IPS-18c (cell line): ENCODE results near the gene NBAS.

Source experiments
- H3K4me3 ChIP-seq: 2 replicates; pipeline ENCODE4 v1.7.0; 2013; ENCODE audit warnings: low read depth, mild to moderate bottlenecking, low read length, moderate library complexity; ENCODE audit not compliant: insufficient read depth
- H3K9me3 ChIP-seq: one replicate; pipeline ENCODE4 v1.6.1; 2013; ENCODE audit warnings: mild to moderate bottlenecking, low read length, moderate library complexity; ENCODE audit not compliant: control insufficient read depth, insufficient read depth

Gene NBAS

GRCh38 chr2:15155959-15156574 is 405.1 kb downstream of the NBAS start:
- no peak overlapping the region for H3K4me3 ChIP-seq
- H3K9me3 ChIP-seq = no peaks in the 10 kb centered on the region

- no peaks in the 10 kb centered on the region for H3K9me3 ChIP-seq
- H3K4me3 ChIP-seq = no peak overlapping the region
Measured at GRCh38 chr2:15154297-15154696, 406.8 kb downstream of the NBAS start.

GRCh38 chr2:15152382-15152781 is 408.8 kb downstream of the NBAS start:
- Histone ChIP-seq H3K4me3 (no peak overlapping the region), H3K9me3 (no peaks in the 10 kb centered on the region)

DNA sequence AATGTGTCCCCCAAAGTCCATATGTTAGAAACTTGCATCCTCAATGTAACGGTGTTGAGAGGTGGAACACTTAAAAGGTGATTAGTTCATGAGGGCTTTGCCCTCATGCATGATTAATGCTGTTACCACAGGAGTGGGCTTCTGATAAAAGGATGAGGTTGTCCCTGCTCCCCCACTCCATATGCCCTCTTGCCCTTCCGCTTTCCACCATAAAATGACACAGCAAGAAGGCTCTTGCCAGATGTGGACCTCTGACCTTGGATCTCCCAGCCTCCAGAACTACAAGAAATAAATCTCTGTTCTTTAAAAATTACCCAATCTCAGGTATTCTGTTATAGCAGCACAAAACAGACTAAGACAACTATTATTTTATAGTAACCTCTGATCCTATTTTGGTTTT is 412.1 kb downstream of the NBAS start:
- Histone ChIP-seq H3K9me3 (no peaks in the 10 kb centered on the region), H3K4me3 (no peak overlapping the region)

DNA sequence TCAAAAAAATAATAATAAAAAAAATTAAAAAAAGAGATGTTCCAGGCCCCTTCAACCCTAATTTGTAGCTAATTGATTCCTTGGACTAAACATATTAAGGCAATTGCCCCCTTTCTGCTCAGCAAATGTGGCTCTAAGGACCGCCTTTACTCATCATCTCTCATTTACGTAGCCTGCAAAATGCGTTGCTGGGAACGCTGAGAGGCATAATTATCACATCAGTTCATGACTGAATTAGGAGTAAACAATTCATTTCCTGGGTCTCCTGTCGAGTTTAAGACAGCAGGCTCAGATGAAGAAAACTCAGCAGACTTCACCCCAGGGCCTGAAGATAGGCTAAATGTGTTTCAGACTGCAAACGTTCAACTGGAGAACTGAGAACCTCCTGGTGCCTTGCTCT is 413.5 kb downstream of the NBAS start:
- no peak overlapping the region for H3K4me3 ChIP-seq
- H3K9me3 ChIP-seq = no peaks in the 10 kb centered on the region

DNA sequence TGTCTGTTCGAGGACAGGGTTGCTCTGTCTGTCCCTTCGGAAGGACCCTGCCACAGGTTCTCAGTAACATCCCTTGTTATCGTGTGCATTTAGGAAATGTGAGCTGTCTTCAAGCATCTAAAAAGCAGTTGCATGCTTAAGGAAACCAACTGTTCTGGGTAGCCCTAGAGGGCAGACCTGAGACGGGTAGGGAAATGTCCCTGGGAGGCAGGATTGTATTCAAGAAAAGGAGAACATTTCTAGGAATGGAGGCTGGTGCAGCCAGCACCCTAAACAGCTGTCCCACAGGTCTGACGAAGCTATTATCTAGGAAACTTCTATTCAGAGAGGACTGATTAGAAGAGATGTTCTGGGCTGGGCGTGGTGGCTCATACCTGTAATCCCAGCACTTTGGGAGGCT is 414.2 kb downstream of the NBAS start:
- H3K4me3 ChIP-seq = no peak overlapping the region
- no peaks in the 10 kb centered on the region for H3K9me3 ChIP-seq

- Histone ChIP-seq H3K4me3 (no peak overlapping the region), H3K9me3 (no peaks in the 10 kb centered on the region)
Measured at GRCh38 chr2:15145919-15146318, 415.2 kb downstream of the NBAS start.

DNA sequence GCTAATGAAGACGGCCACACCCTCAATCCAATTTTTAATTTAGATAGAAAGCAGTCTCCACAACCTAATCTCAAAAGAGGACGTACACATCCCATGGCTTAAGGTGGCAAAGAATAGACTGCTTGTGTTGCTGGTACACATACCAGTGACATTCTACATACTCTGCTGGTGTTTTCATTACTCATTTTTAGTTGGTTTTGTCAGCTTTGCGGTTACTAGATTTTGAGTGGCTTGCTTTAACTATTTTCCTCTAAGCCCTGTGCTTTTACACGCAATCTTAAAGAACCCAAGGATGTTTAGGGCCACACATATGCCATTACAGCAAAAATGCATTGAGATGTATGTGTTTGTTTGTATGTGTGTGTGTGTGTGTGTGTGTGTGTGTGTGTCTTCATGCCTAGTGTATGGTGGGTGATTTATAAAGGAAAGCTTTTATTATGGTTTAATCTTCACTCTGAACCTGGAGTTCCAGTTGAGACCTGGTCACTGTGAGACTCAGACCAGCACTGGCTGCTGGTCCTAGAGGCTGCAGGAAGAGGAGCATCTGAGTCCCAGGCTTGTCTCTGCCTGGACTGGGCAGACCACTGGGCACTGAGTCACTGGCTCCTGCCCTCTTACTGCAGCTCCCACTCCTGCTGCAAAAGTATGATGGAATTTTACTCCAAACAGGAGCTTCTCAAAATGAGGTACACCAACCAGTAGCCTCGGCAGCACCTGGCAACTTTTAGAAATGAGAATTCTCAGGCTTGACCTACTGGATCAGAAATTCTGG is 415.9 kb downstream of the NBAS start:
- H3K4me3 ChIP-seq = no peak overlapping the region
- no peaks in the 10 kb centered on the region for H3K9me3 ChIP-seq

DNA sequence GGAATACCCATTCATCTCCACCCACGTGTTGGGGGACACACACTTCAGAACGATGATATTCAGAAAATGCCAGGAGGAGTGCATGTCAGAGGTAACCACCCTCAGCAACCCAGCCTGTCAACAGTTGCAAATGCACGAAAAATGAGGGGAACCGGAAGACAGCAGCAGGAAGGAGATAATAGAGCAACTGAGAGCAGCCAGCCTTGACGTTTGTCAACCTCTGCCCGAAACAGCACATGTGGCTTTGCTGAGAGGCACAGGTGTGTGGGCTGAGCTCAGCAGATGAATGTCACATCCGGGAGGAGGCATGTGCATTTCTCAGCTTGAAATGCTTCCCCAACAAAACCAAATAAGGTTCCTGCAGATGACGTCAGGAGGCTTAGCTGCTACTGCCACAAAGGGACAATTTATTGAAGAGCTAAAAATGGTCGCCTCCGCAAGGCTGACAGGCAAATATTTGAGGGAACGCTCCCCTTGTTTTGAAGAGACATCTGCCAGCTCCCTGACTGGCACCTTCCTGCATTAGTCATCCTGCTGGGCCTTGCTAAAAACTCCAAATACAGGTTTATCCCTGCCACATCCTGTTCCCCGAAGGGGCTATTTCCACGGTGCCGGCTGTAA is 419.0 kb downstream of the NBAS start:
- Histone ChIP-seq H3K4me3 (no peak overlapping the region), H3K9me3 (no peaks in the 10 kb centered on the region)

- H3K9me3 ChIP-seq = no peaks in the 10 kb centered on the region
- H3K4me3 ChIP-seq = no peak overlapping the region
Measured at GRCh38 chr2:15141211-15141610, 419.9 kb downstream of the NBAS start.

- Histone ChIP-seq H3K9me3 (no peaks in the 10 kb centered on the region), H3K4me3 (no peak overlapping the region)
Measured at GRCh38 chr2:15136639-15137038, 424.5 kb downstream of the NBAS start.

DNA sequence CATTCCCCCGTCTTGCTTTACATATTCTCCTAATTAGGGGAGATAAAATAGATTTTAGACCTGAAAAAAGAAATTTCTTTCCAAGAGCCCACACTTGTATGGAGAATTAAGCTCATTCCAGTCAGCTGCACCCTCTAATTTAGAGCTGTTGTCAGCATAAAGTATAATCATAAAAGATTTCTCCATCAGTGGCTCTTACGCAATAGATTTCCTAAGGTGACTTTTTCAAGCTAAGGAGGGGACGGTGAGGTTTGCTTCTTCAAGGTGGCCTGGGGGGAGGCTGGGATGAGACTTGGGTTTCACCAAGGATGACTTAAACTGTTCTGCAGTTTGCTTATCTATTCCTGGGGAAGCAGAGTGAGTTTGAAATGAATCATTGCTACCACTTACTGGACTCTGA is 426.2 kb downstream of the NBAS start:
- no peak overlapping the region for H3K4me3 ChIP-seq
- no peaks in the 10 kb centered on the region for H3K9me3 ChIP-seq

DNA sequence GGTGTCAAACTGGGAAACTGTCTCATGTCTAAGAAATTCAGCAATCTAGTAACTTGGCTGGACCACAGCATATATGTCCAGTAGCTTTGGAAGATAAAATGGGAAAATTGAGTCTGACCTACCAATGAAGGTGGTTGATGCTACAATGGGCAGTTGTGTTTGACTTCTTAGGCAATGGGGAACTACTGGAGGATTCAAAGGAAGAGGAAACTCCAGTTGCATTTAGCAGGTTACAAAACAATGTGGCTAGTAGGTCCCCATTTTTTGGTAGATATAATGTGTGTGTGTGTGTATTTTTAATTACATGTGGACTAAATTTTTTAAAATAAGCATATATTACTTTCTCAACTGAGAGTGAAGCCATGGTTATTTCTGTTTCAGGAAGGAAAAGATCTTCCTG is 427.7 kb downstream of the NBAS start:
- Histone ChIP-seq H3K4me3 (no peak overlapping the region), H3K9me3 (no peaks in the 10 kb centered on the region)

DNA sequence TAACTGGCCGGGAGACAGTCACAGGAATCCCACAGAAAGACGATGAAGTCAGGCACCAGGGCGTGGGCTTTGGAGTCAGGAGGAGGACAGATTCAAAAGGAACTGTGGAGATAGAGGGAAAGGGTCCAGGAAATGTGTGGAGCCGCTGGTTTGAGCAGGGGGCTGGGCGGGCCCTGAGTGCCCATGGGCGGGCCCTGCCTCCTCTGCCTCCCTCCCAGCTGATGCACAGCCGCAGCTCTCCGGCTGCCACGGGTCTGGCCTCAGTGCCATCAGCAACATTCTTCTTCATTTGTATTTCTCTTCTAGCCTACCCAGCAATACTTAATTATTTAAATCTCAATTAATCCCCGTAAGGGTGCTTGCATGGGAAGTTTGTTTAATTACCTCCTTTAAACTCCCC is 432.3 kb downstream of the NBAS start:
- H3K4me3 ChIP-seq = no peak overlapping the region
- H3K9me3 ChIP-seq = peaks cover 2% of the 10 kb centered on the region

DNA sequence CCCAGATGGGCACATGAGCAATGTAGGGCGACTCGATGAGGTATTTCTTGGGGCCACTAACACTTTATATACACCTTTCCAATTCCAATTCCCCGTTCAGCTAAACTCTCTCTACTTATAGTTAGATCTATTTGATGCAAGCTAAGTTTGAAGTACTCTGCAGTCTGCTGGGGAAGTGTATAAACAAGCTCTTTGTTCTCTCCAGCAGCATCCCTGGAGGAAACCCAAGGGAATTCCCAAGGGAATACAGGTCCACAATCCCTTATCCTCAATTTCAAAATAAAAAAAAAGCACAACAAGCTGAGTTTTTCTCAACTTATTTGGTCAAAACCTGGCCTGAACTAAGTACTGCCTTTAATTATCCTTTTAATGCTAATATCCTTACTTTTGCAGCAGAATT is 433.3 kb downstream of the NBAS start:
- Histone ChIP-seq H3K4me3 (no peak overlapping the region), H3K9me3 (peaks cover 2% of the 10 kb centered on the region)

- peaks cover 2% of the 10 kb centered on the region for H3K9me3 ChIP-seq
- H3K4me3 ChIP-seq = no peak overlapping the region
Measured at GRCh38 chr2:15127301-15127700, 433.8 kb downstream of the NBAS start.

DNA sequence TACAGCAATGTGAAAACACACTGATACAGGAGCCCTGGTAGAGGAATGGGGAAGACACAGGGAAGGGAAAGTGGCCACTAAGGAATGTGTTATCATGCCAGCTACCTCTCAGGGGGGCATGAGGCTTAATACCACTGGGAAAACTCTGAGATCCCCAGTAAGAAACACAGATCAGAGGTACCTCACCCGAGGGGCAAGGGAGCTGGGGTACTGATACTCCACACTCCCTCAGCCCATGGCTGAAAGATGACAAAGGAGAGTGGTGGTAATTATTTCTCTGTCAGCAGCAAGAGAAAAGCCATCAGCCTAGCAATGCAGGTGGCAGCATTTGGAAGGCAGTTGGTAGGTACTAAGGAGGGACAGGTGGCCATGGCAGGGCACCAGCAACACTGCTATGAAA is 434.8 kb downstream of the NBAS start:
- Histone ChIP-seq H3K9me3 (peaks cover 2% of the 10 kb centered on the region), H3K4me3 (no peak overlapping the region)

DNA sequence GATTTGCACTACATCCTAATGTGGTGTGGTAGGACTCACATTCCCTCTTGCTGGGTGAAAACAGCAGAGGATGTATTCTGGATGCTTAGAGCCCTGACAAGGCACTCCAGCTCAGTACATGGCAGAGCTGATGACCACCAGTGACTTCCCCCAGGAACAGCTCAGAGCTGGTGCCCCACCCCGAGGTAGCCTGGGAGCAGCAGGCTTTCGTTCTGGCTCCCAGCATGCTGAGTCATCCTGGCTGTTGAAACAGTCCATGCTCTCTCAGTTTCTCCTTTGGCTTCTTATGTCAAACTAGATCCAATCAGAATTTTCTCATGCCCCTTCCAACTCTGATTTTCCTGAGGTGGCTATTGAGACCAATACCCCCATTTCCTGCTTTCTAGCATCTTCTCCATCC is 438.2 kb downstream of the NBAS start:
- no peak overlapping the region for H3K4me3 ChIP-seq
- H3K9me3 ChIP-seq = peaks cover 2% of the 10 kb centered on the region
